GM12801 (cell line): ENCODE data around the gene NFIA.

Experiments
- TF ChIP-seq, protein P1 (sequence below): IDR thresholded peaks from one replicate; pipeline ENCODE4 v1.5.1; 2011; ENCODE audit warnings: control low read depth; ENCODE audit not compliant: insufficient read length; ENCODE audit errors: extremely low read depth

NFIA gene

DNA sequence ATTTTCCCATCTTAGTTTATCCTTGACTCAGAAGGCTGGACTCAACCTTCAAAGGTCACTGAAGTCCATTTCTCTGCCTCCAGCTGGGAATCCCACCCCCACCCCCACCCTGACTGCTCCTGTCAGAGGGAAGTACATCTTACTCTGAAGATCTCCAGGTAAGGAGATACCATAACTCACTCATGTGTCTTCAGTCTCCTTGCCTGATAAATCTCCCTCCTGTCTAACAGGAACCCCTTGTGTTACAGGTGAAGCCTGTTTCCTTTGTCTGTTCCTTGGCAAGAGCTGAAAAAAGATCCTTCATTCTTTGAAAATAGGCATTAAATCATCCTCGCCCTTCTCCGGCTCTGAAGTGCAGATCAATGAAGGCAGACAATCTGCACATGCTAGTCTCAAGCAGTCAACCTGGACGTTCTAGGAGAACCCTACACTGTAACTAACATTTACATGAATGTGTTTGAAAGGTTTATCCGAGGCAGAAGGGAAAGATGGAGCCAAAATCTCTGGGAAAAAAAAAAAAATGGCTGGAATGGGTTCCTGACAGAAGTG is 392.0 kb downstream of the NFIA start:
- TF ChIP-seq, protein P1, sequence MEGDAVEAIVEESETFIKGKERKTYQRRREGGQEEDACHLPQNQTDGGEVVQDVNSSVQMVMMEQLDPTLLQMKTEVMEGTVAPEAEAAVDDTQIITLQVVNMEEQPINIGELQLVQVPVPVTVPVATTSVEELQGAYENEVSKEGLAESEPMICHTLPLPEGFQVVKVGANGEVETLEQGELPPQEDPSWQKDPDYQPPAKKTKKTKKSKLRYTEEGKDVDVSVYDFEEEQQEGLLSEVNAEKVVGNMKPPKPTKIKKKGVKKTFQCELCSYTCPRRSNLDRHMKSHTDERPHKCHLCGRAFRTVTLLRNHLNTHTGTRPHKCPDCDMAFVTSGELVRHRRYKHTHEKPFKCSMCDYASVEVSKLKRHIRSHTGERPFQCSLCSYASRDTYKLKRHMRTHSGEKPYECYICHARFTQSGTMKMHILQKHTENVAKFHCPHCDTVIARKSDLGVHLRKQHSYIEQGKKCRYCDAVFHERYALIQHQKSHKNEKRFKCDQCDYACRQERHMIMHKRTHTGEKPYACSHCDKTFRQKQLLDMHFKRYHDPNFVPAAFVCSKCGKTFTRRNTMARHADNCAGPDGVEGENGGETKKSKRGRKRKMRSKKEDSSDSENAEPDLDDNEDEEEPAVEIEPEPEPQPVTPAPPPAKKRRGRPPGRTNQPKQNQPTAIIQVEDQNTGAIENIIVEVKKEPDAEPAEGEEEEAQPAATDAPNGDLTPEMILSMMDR = no peak

DNA sequence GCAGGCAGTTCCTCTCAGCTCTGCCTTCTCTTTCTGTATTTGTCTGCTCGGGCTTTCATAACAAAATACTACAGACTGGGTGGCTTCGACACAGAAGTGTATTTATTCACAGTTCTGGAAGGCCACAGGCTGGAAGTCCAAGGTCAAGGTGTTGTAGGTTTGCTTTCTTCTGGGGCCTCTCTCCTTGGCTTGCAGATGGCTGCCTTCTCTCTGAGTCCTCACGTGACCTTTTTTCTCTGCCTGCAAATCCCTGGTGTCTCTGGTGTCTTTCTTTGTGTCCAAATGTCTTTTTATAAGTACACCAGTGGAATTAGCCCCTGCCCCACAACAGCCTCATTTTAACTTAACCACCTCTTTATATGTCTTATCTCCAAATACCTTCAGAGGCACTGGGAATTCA is 392.6 kb downstream of the NFIA start:
- TF ChIP-seq, protein P1 = no peak

DNA sequence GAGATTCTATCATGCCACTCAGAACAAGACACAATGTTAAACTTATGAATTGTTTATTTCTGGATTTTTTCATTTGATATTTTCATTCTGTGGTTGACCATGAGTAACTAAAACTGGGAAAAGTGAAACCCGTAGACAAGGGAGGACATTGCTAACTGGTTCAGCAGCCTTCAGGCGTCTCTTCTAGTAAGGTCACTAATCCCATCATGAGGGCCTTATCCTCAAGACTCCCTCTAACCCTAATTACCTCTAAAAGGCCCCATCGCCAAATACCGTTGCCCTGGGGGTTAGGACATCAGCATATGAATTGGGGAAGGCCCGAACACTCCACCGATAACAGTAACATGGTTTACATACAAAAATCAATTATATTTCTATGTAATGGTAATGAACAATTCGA is 394.9 kb downstream of the NFIA start:
- TF ChIP-seq, protein P1 = no peak

DNA sequence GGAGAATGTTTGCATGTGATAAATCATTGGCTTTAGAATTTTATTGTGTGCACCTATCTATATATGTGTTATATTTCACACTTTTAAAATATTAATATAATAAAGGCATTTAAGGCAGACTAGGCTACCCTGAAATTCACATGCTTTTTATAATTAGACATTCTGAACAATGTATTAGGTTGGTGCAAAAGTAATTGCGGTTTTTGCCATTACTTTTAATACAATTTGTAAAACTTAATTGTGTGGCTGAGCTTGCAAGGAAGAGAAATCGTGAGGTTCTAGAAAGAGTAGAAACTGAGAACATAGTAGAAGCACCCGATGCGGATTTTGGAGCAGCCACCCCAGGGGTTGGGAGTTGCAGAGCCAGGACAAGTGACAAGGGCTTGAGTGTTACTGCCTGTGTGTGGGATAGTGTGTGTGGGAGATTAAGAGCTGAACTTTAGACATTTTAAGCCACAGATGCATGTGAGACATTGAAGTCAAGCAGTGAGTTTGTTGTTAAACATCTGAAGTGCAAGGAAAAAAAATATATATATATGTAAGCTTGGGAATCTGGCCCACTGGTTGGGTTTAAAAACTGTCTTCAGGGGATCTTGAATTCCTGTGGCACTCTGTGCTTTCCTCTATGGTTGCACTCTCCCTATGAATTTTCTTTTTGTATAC is 398.0 kb downstream of the NFIA start:
- TF ChIP-seq, protein P1 = no peak

DNA sequence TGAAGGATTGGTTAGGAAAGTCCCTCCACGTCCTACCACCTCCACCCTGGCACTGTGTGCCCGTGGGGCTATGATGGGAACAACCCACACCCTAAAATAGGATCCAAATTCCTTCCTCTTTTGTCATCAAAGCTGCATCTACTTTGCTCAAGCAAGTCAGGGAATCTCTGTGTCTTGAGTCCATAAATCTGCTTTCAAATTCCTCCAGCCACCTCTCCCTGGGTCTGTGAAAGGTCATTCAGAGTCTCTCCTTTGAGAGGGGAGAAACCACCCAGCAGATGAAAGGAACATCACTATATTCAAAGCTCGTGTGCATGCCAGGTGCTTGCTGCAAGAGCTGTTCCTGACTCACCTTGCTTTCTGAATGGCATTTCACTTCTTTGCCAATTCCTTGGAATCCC is 399.0 kb downstream of the NFIA start:
- TF ChIP-seq, protein P1 = no peak

DNA sequence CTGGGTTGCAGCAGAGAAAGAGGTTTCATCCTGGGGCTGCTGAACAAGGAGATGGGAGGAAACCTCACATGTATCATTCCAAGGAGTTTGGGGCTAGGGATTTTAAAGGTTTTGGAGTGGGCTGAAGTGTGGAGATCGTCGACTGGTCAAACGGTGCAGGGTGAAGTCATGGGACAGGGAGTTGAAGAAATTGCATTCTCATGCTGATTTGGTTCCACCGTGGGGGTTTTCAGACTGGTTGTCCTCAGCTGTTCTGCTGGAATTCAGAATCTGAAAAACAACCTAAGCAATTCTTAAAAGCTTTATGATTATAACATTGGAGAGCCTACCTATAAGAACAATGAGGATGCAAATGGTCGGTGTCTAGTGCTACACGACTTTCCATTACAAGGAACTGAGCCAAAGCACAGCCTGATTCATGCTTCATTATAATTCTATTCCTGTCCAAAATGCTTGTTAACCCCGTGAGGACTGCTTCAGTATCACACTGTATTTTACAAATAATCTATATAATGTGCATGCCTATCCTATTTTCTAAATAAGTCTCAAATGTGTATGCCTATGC is 399.9 kb downstream of the NFIA start:
- TF ChIP-seq, protein P1 = no peak

DNA sequence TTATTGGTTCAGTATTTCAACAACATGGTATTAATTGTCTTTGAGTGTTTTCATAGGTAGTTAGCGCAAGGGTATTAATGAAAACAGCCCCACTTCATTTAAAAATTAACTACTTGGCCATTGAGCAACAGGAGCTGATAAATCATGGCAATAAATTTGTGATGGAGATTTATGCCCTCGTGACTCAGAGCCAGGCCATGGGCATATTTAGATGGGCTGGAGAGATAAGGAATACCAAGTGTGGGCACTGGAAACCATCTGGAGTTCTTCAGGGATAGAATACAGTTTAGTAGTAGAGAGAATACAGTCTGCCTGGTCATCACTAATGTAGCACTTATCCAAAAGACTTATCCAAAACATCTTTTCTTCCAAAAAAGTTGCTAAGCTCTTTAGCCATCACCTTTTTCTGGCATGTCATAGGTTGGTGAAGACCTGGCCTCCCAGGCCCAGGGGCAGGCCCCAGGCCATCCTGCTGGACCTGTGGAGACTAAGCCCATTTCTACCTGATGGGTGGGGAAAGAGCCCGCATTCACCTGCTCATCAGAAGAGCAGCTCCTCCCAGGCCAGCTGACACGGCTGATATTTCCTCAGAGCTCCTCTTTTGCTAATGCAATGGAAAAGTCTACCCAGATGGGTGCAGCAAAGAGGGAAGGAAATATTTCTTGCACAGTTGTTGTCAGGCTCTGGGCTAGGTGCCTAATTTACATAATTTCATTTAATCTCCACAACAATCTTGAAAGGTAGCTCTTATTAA is 404.6 kb downstream of the NFIA start:
- TF ChIP-seq, protein P1 = no peak
